SK-N-SH (cell line): ENCODE measurements around the gene DCLK1.

Experiments
- CTCF ChIP-seq: fragments of 200-600 bp; sonication (generic); IDR thresholded peaks from 2 replicates; pipeline ENCODE4 v1.6.1; 2017; ENCODE audit warnings: antibody characterized with exemption, mild to moderate bottlenecking, moderate library complexity
- EP300 ChIP-seq, 2 experiments: IDR thresholded peaks; 2 replicates each; pipeline versions ENCODE4 v1.4.0 to v1.6.1; 2012; ENCODE audit warnings: borderline replicate concordance in 1 of 2, low read depth in 1 of 2, low read length in 1 of 2
- RCOR1 ChIP-seq: fragments of 150-350 bp; IDR thresholded peaks from 2 replicates; pipeline ENCODE4 v1.6.1; 2017; ENCODE audit warnings: antibody characterized with exemption, low read length
- TAF1 ChIP-seq: IDR thresholded peaks from 2 replicates; pipeline ENCODE4 v1.6.1; 2012; ENCODE audit warnings: low read depth, mild to moderate bottlenecking, low read length, moderate library complexity, borderline replicate concordance

- no peak for TF ChIP-seq RCOR1
- no peak for TF ChIP-seq EP300 (IDR thresholded peaks at IDR 0.05; ENCODE audit: borderline replicate concordance in 1 of 2, low read depth in 1 of 2, low read length in 1 of 2)
- TF ChIP-seq CTCF = no peak
- no peak for TF ChIP-seq TAF1
Observed at GRCh38 chr13:36031490-36031889, 99.7 kb downstream of the DCLK1 start.
